T-helper 22 cell (primary cell): ENCODE measurements around the gene P2RY14.
"Not testable (repeated sequence)": the region's sequence is repeated elsewhere in the genome, so short reads cannot be mapped to it uniquely, and the experiment has no call there.

ENCODE experiments used
- DNase-seq: peaks from one replicate; pipeline ENCODE4 v3.0.0-alpha.2; 2020; ENCODE audit warnings: low read depth

Gene P2RY14

GRCh38 chr3:151259664-151260063 is 18.7 kb downstream of the P2RY14 start:
- no peak for DNase-seq

- no peak for DNase-seq
These were observed 21.6 kb downstream of the P2RY14 start for GRCh38 chr3:151256749-151257148.

GRCh38 chr3:151248772-151249337 is 29.5 kb downstream of the P2RY14 start:
- DNase-seq = no peak

GRCh38 chr3:151242006-151242405 is 36.3 kb downstream of the P2RY14 start:
- DNase-seq = not testable (repeated sequence)

- DNase-seq = no peak
These were observed 41.6 kb downstream of the P2RY14 start for GRCh38 chr3:151236736-151237135.

- no peak for DNase-seq
These were observed 42.0 kb downstream of the P2RY14 start for GRCh38 chr3:151236316-151236715.

GRCh38 chr3:151234825-151235224 is 43.5 kb downstream of the P2RY14 start:
- no peak for DNase-seq

- no peak for DNase-seq
These were observed 45.4 kb downstream of the P2RY14 start for GRCh38 chr3:151232991-151233390.

GRCh38 chr3:151232403-151232802 is 45.9 kb downstream of the P2RY14 start:
- not testable (repeated sequence) for DNase-seq

GRCh38 chr3:151230646-151231045 is 47.7 kb downstream of the P2RY14 start:
- no peak for DNase-seq

GRCh38 chr3:151228666-151229040 is 49.7 kb downstream of the P2RY14 start:
- DNase-seq = no peak

- DNase-seq = peak; percentile 36
These were observed 50.3 kb downstream of the P2RY14 start for GRCh38 chr3:151227807-151228665.

- no peak for DNase-seq
These were observed 51.0 kb downstream of the P2RY14 start for GRCh38 chr3:151227266-151227806.

GRCh38 chr3:151226825-151227224 is 51.5 kb downstream of the P2RY14 start:
- no peak for DNase-seq

GRCh38 chr3:151226088-151226563 is 52.2 kb downstream of the P2RY14 start:
- DNase-seq = no peak

GRCh38 chr3:151225040-151225975 is 53.0 kb downstream of the P2RY14 start:
- DNase-seq = no peak

- DNase-seq = no peak
These were observed 54.0 kb downstream of the P2RY14 start for GRCh38 chr3:151224268-151224866.

- DNase-seq = no peak
These were observed 59.3 kb downstream of the P2RY14 start for GRCh38 chr3:151219056-151219455.

- no peak for DNase-seq
These were observed 60.2 kb downstream of the P2RY14 start for GRCh38 chr3:151218136-151218535.

GRCh38 chr3:151216641-151217607 is 61.4 kb downstream of the P2RY14 start:
- no peak for DNase-seq
